ENCODE results near the gene NKAPL.

The NKAPL gene

GRCh38 chr6:28258877-28259777, at the start of gene NKAPL:
Gene NKAPL, plus strand, starts transcription at chr6:28259297. Its CDS starts 75 bp downstream, at chr6:28259372.
- DNase-seq = peak in 49 of 56 donors; percentile 6 to 77 (median 40)

- no peak for DNase-seq
Measured at GRCh38 chr6:28209753-28210535, 49.2 kb upstream of the NKAPL start.

GRCh38 chr6:28211840-28212509, 47.1 kb upstream of the NKAPL start:
- no peak for DNase-seq

- no peak for DNase-seq
Measured at GRCh38 chr6:28212510-28213212, 46.4 kb upstream of the NKAPL start.

GRCh38 chr6:28213213-28213523, 45.9 kb upstream of the NKAPL start:
- DNase-seq = no peak

- DNase-seq = no peak
Measured at GRCh38 chr6:28215425-28215824, 43.7 kb upstream of the NKAPL start.

GRCh38 chr6:28217890-28218289, 41.2 kb upstream of the NKAPL start:
- no peak for DNase-seq

GRCh38 chr6:28218312-28219248, 40.5 kb upstream of the NKAPL start:
- DNase-seq = peak in 44 of 56 donors; percentile 1 to 76 (median 40)

GRCh38 chr6:28220257-28221133, 38.6 kb upstream of the NKAPL start:
- no peak for DNase-seq

GRCh38 chr6:28224131-28225055, 34.7 kb upstream of the NKAPL start:
- DNase-seq = no peak

GRCh38 chr6:28225056-28225834, 33.9 kb upstream of the NKAPL start, which contains the start of gene ZSCAN9:
Gene ZSCAN9, plus strand, starts transcription at chr6:28225275. Its CDS starts 1,810 bp downstream, at chr6:28227085.
- peak in 53 of 56 donors; percentile 7 to 80 (median 47) for DNase-seq

- DNase-seq = no peak
Measured at GRCh38 chr6:28226460-28226859, 32.6 kb upstream of the NKAPL start.

GRCh38 chr6:28232785-28233184, 26.3 kb upstream of the NKAPL start:
- DNase-seq = no peak

GRCh38 chr6:28235912-28236452, 23.1 kb upstream of the NKAPL start:
- DNase-seq = no peak

- no peak for DNase-seq
Measured at GRCh38 chr6:28239636-28240035, 19.5 kb upstream of the NKAPL start.

- no peak for DNase-seq
Measured at GRCh38 chr6:28240471-28240870, 18.6 kb upstream of the NKAPL start.

- DNase-seq = no peak
Measured at GRCh38 chr6:28243946-28244345, 15.2 kb upstream of the NKAPL start.

All from nucleus accumbens (tissue), 56 donors.